GM19099 (cell line): ENCODE measurements around the gene HMCES.

Experiments
- POLR2A ChIP-seq: IDR thresholded peaks from 3 replicates; pipeline ENCODE4 v1.6.1; 2011; ENCODE audit warnings: low read depth; ENCODE audit not compliant: insufficient read length; ENCODE audit errors: extremely low read depth

Gene HMCES

GRCh38 chr3:129348734-129349133 lies 70.1 kb downstream of the HMCES start:
- no peak for TF ChIP-seq POLR2A

GRCh38 chr3:129349791-129350190 lies 71.1 kb downstream of the HMCES start:
- no peak for TF ChIP-seq POLR2A

- no peak for TF ChIP-seq POLR2A
Measured at GRCh38 chr3:129352045-129352444, 73.4 kb downstream of the HMCES start.

GRCh38 chr3:129352650-129353588 lies 74.2 kb downstream of the HMCES start:
- TF ChIP-seq POLR2A = no peak

DNA sequence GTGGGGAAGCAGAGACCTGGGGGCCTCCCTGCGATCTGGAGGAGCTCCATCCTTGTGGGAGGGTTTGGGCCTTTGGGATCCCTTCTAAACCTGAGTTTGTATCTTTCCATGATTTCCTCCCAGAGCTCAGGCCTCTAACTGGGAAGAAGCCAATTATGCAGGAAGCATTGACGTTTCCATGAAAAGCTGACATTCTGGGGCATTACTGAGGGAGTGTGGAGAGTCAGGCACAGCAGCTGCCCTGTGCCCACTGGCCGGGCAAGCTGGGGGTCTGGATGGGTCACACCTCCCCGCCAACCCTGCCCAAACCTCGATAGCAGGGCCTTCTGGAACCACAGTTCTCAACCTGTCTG lies 74.9 kb downstream of the HMCES start:
- no peak for TF ChIP-seq POLR2A
